HEK293T (cell line): Measurements from ENCODE around the gene KRT27.
A peak's percentile ranks its signal among the peaks of the same experiment; 100 is the strongest.

Experiments used
- CTCF ChIA-PET: fragments of 350-600 bp; formaldehyde crosslinking; extraction: SDS; loops from one replicate; lab custom pipeline; 2021; ENCODE audit warnings: antibody characterized with exemption, inconsistent platforms; lab: Yijun Ruan, JAX
- POLR2A ChIA-PET: fragments of 350-600 bp; formaldehyde crosslinking; extraction: SDS; loops from one replicate; lab custom pipeline; 2020; ENCODE audit warnings: antibody characterized with exemption, inconsistent platforms; lab: Yijun Ruan, JAX
- DNase-seq: peaks from one replicate; pipeline ENCODE4 v3.0.0; 2012; ENCODE audit warnings: mixed read lengths; ENCODE audit errors: extremely low spot score
- ARNT ChIP-seq: fragments of 450-650 bp; IDR thresholded peaks from 2 replicates; pipeline ENCODE4 v1.6.1; 2017; ENCODE audit warnings: mild to moderate bottlenecking
- BHLHE40 ChIP-seq: fragments of 450-650 bp; IDR thresholded peaks from 2 replicates; pipeline ENCODE4 v1.6.1; 2016; ENCODE audit warnings: mild to moderate bottlenecking, moderate library complexity, borderline replicate concordance
- CTBP1 ChIP-seq: fragments of 450-650 bp; IDR thresholded peaks from 2 replicates; pipeline ENCODE4 v1.6.1; 2016; ENCODE audit warnings: borderline replicate concordance
- ELF4 ChIP-seq: fragments of 450-650 bp; IDR thresholded peaks from 2 replicates; pipeline ENCODE4 v1.6.1; 2017; ENCODE audit warnings: antibody characterized with exemption
- FOXA1 ChIP-seq: fragments of 450-650 bp; IDR thresholded peaks from 2 replicates; pipeline ENCODE4 v1.6.1; 2016; ENCODE audit warnings: mild to moderate bottlenecking
- FOXK2 ChIP-seq: fragments of 450-650 bp; IDR thresholded peaks from 2 replicates; pipeline ENCODE4 v1.6.1; 2016; ENCODE audit warnings: mild to moderate bottlenecking
- FOXM1 ChIP-seq: fragments of 450-650 bp; IDR thresholded peaks from 2 replicates; pipeline ENCODE4 v1.6.1; 2017; ENCODE audit warnings: mild to moderate bottlenecking, borderline replicate concordance
- HDGF ChIP-seq: fragments of 450-650 bp; IDR thresholded peaks from 2 replicates; pipeline ENCODE4 v1.6.1; 2017; ENCODE audit warnings: antibody characterized with exemption, borderline replicate concordance
- L3MBTL2 ChIP-seq: fragments of 450-650 bp; conservative IDR thresholded peaks from 2 replicates; pipeline ENCODE4 v1.6.1; 2016; ENCODE audit warnings: mild to moderate bottlenecking
- LEF1 ChIP-seq: fragments of 450-650 bp; IDR thresholded peaks from 2 replicates; pipeline ENCODE4 v1.6.1; 2017; ENCODE audit warnings: mild to moderate bottlenecking, borderline replicate concordance
- NFRKB ChIP-seq: fragments of 450-650 bp; IDR thresholded peaks from 2 replicates; pipeline ENCODE4 v1.6.1; 2016; ENCODE audit warnings: mild to moderate bottlenecking, moderate library complexity
- PKNOX1 ChIP-seq: fragments of 450-650 bp; IDR thresholded peaks from 2 replicates; pipeline ENCODE4 v1.6.1; 2016
- SP1 ChIP-seq: fragments of 450-650 bp; IDR thresholded peaks from 2 replicates; pipeline ENCODE4 v1.6.1; 2017
- SUZ12 ChIP-seq: fragments of 450-650 bp; IDR thresholded peaks from 2 replicates; pipeline ENCODE4 v1.6.1; 2016; ENCODE audit warnings: mild to moderate bottlenecking
- TARDBP ChIP-seq: fragments of 450-650 bp; IDR thresholded peaks from 2 replicates; pipeline ENCODE4 v1.6.1; 2016
- ZNF384 ChIP-seq: fragments of 450-650 bp; IDR thresholded peaks from 2 replicates; pipeline ENCODE4 v1.6.1; 2016

The KRT27 gene

GRCh38 chr17:40803617-40804082 lies 21.3 kb upstream of the KRT27 start:
- TF ChIP-seq FOXK2, result no peak
- TF ChIP-seq PKNOX1, result no peak
- ChIA-PET CTCF (interaction anchor here (1.3 kb wide), 1 partner anchor 859 kb away, joined by 3 read pairs; no protein-coding TSS in a partner anchor), POLR2A (no interaction called here)
- DNase-seq, result peak; percentile 66

- no peak for DNase-seq
- CTCF ChIA-PET, result no interaction called here
- TF ChIP-seq FOXK2, result no peak
- no peak for TF ChIP-seq L3MBTL2
- no peak for TF ChIP-seq ZNF384
- no peak for TF ChIP-seq CTBP1
- TF ChIP-seq SP1, result no peak
- POLR2A ChIA-PET, result no interaction called here
These were observed 18.8 kb upstream of the KRT27 start for GRCh38 chr17:40801157-40801556.

GRCh38 chr17:40800381-40800780 lies 18.0 kb upstream of the KRT27 start:
- no peak for TF ChIP-seq PKNOX1
- no peak for TF ChIP-seq LEF1
- no peak for TF ChIP-seq FOXM1
- TF ChIP-seq SP1, result no peak
- no peak for TF ChIP-seq ARNT
- TF ChIP-seq SUZ12, result no peak
- no peak for TF ChIP-seq L3MBTL2
- TF ChIP-seq FOXK2, result no peak
- TF ChIP-seq ZNF384, result no peak
- no peak for TF ChIP-seq FOXA1
- ChIA-PET POLR2A (interaction anchor here (0.9 kb wide), 1 partner anchor 18 kb away, joined by 3 read pairs; no protein-coding TSS in a partner anchor), CTCF (no interaction called here)
- no peak for DNase-seq

GRCh38 chr17:40799859-40800258 lies 17.5 kb upstream of the KRT27 start, which contains the start of gene KRT28:
TSS of gene KRT28 (minus strand) at chr17:40799959. CDS start at chr17:40799893, 66 bp downstream.
- no peak for DNase-seq
- TF ChIP-seq FOXA1, result no peak
- TF ChIP-seq PKNOX1, result no peak
- no peak for TF ChIP-seq ZNF384
- no peak for TF ChIP-seq ELF4
- no peak for TF ChIP-seq HDGF
- no peak for TF ChIP-seq LEF1
- no peak for TF ChIP-seq L3MBTL2
- no peak for TF ChIP-seq FOXM1
- TF ChIP-seq SP1, result no peak
- no peak for TF ChIP-seq ARNT
- no peak for TF ChIP-seq TARDBP
- no peak for TF ChIP-seq CTBP1
- no peak for TF ChIP-seq NFRKB
- no peak for TF ChIP-seq BHLHE40
- ChIA-PET CTCF (no interaction called here), POLR2A (interaction anchor here (0.9 kb wide), 1 partner anchor 19 kb away, joined by 3 read pairs; no protein-coding TSS in a partner anchor)

- DNase-seq, result no peak
- TF ChIP-seq CTBP1, result no peak
- TF ChIP-seq SP1, result no peak
- no peak for TF ChIP-seq L3MBTL2
- no peak for TF ChIP-seq LEF1
- TF ChIP-seq ARNT, result no peak
- TF ChIP-seq FOXK2, result no peak
- no peak for TF ChIP-seq PKNOX1
- no peak for TF ChIP-seq ELF4
- no peak for TF ChIP-seq FOXA1
- no peak for TF ChIP-seq TARDBP
- no peak for TF ChIP-seq NFRKB
- no peak for TF ChIP-seq BHLHE40
- TF ChIP-seq FOXM1, result no peak
- TF ChIP-seq HDGF, result no peak
- no peak for TF ChIP-seq ZNF384
- no peak for TF ChIP-seq SUZ12
- ChIA-PET POLR2A (no interaction called here), CTCF (no interaction called here)
These were observed 14.5 kb upstream of the KRT27 start for GRCh38 chr17:40796846-40797245.

- no peak for DNase-seq
- TF ChIP-seq SP1 (no peak), L3MBTL2 (no peak), BHLHE40 (no peak), PKNOX1 (no peak), LEF1 (no peak)
- POLR2A ChIA-PET, result no interaction called here
- CTCF ChIA-PET, result interaction anchor here (0.5 to 1.0 kb wide), 3 partner anchors 14 to 753 kb away, joined by 3 read pairs; partner anchors contain the start of gene KRT10
These were observed 12.8 kb upstream of the KRT27 start for GRCh38 chr17:40795019-40795667.
